HepG2 (cell line): ENCODE results near the gene SUSD6.

ENCODE experiments used
- CTCF ChIP-seq: sonication (generic); formaldehyde crosslinking; IDR thresholded peaks from 2 replicates; pipeline ENCODE4 v1.5.0; 2020; ENCODE audit warnings: mild to moderate bottlenecking, missing genetic modification reagents, moderate library complexity
- HDAC2 ChIP-seq: sonication (generic); formaldehyde crosslinking; IDR thresholded peaks from 2 replicates; pipeline ENCODE4 v1.4.0; 2020; ENCODE audit warnings: missing genetic modification reagents
- NFKB2 ChIP-seq: sonication (generic); formaldehyde crosslinking; IDR thresholded peaks from 2 replicates; pipeline ENCODE4 v1.4.0; 2020; ENCODE audit warnings: missing genetic modification reagents, borderline replicate concordance
- PHF8 ChIP-seq: sonication (generic); formaldehyde crosslinking; IDR thresholded peaks from 2 replicates; pipeline ENCODE4 v1.5.0; 2020; ENCODE audit warnings: missing genetic modification reagents
- POLR2A ChIP-seq, 2 experiments: IDR thresholded peaks; 2 replicates each; pipeline ENCODE4 v1.6.1; 2011; ENCODE audit warnings: low read depth in 2 of 2, low read length in 2 of 2, mild to moderate bottlenecking in 1 of 2, moderate library complexity in 1 of 2; ENCODE audit not compliant: insufficient read depth in 1 of 2
- POLR2AphosphoS5 ChIP-seq: IDR thresholded peaks from 2 replicates; pipeline ENCODE4 v1.6.1; 2012; ENCODE audit warnings: low read depth, low read length
- REST ChIP-seq, 2 experiments: IDR thresholded peaks; 2 replicates each; pipeline ENCODE4 v1.6.1; 2011 to 2012; ENCODE audit warnings: low read length in 2 of 2, borderline replicate concordance in 1 of 2, low read depth in 1 of 2, mild to moderate bottlenecking in 1 of 2, moderate library complexity in 1 of 2
- TBP ChIP-seq: sonication (generic); formaldehyde crosslinking; IDR thresholded peaks from 2 replicates; pipeline ENCODE4 v1.5.0; 2020; ENCODE audit warnings: missing genetic modification reagents
- ZMAT3 ChIP-seq: sonication (generic); formaldehyde crosslinking; conservative IDR thresholded peaks from 2 replicates; pipeline ENCODE4 v1.7.0; 2021; ENCODE audit warnings: missing genetic modification reagents
- ZNF335 ChIP-seq: sonication (generic); formaldehyde crosslinking; IDR thresholded peaks from 2 replicates; pipeline ENCODE4 v1.4.0; 2020; ENCODE audit warnings: missing genetic modification reagents
- ZSCAN30 ChIP-seq: sonication (generic); formaldehyde crosslinking; IDR thresholded peaks from 2 replicates; pipeline ENCODE4 v1.5.0; 2020; ENCODE audit warnings: mild to moderate bottlenecking, missing genetic modification reagents

GRCh38 chr14:69698572-69698971 lies 87.2 kb downstream of the SUSD6 start:
- TF ChIP-seq ZNF335: no peak
- no peak for TF ChIP-seq PHF8
- TF ChIP-seq POLR2AphosphoS5: no peak
- no peak for TF ChIP-seq HDAC2
- TF ChIP-seq ZSCAN30: no peak
- TF ChIP-seq NFKB2 (CRISPR knock-in tag): no peak
- no peak for TF ChIP-seq ZMAT3 (CRISPR knock-in tag)
- TF ChIP-seq POLR2A (IDR thresholded peaks at IDR 0.05; ENCODE audit: insufficient read depth in 1 of 2, low read depth in 2 of 2, low read length in 2 of 2): no peak
- TF ChIP-seq CTCF (CRISPR knock-in tag): no peak
- no peak for TF ChIP-seq REST (IDR thresholded peaks at IDR 0.05; ENCODE audit: borderline replicate concordance in 1 of 2, low read depth in 1 of 2, low read length in 2 of 2)
- no peak for TF ChIP-seq TBP (CRISPR knock-in tag)
